GM12878 (cell line): ENCODE data around the gene GLB1L3. TPM values are rescaled to one million over a fixed set of nuclear protein-coding genes. Genes with fewer than 3 reads are reported as not detected.

Experiments
- ATAC-seq: fragments of 200-7000 bp; cut with Tn5 transposase; 3 replicates; pipeline ENCODE4 v1.9.1; 2020; ENCODE audit warnings: mild to moderate bottlenecking, moderate library complexity
- BruUV-seq: library from RNA; stranded (reverse); fragments of 400-500 nt; replicated peaks from 2 replicates; lab custom pipeline; 2021; lab: Mats Ljungman, UMichigan
- CTCF ChIA-PET: fragments of 300-600 bp; sonication (Branson Sonifier 250); formaldehyde crosslinking; extraction: SDS; loops from one replicate; lab custom pipeline; 2021; ENCODE audit warnings: inconsistent platforms; lab: Yijun Ruan, JAX
- POLR2A ChIA-PET: fragments of 350-600 bp; formaldehyde crosslinking; extraction: SDS; loops from one replicate; lab custom pipeline; 2021; ENCODE audit warnings: inconsistent platforms; lab: Charles Lee
- RAD21 ChIA-PET: fragments of 300-600 bp; sonication (Branson Sonifier 250); formaldehyde crosslinking; loops from one replicate; lab custom pipeline; 2023; ENCODE audit warnings: antibody characterized with exemption; ENCODE audit not compliant: unreplicated experiment; lab: Charles Lee
- SMC1A ChIA-PET: fragments of 300-600 bp; sonication (Branson Sonifier 250); formaldehyde crosslinking; loops from one replicate; lab custom pipeline; 2023; ENCODE audit not compliant: unreplicated experiment, uncharacterized antibody; lab: Charles Lee
- DNase-seq: peaks from one replicate; pipeline ENCODE4 v3.0.0-alpha.2; 2011; ENCODE audit warnings: low read depth, low spot score
- FAIRE-seq: peaks from 3 replicates; lab custom pipeline; 2011; peaks lifted over from hg19 to GRCh38; lab: Jason Lieb, UNC
- H2AFZ ChIP-seq: 2 replicates; pipeline ENCODE4 v1.6.0; 2011; ENCODE audit warnings: low read depth, low read length, control low read depth; ENCODE audit not compliant: control insufficient read depth
- H3K27ac ChIP-seq: 2 replicates; pipeline ENCODE4 v1.5.1; 2011; ENCODE audit warnings: control low read depth; ENCODE audit not compliant: control insufficient read depth, insufficient read depth
- H3K27me3 ChIP-seq, 2 experiments: replicated peaks in 1 of 2; 2 replicates each; pipeline versions ENCODE4 v1.6.0 to v1.6.1; 2011; ENCODE audit warnings: low read length in 1 of 2; ENCODE audit not compliant: control insufficient read depth in 2 of 2, insufficient read depth in 2 of 2
- H3K36me3 ChIP-seq, 2 experiments: 2 replicates each; pipeline ENCODE4 v1.5.1; 2011; ENCODE audit warnings: low read length in 1 of 2; ENCODE audit not compliant: control insufficient read depth in 2 of 2, insufficient read depth in 2 of 2
- H3K4me1 ChIP-seq: 2 replicates; pipeline ENCODE4 v1.6.1; 2011; ENCODE audit warnings: mild to moderate bottlenecking, low read length, moderate library complexity, mixed read lengths; ENCODE audit not compliant: control insufficient read depth, insufficient read depth
- H3K4me2 ChIP-seq: 2 replicates; pipeline ENCODE4 v1.6.0; 2011; ENCODE audit warnings: control low read depth; ENCODE audit not compliant: control insufficient read depth, insufficient read depth
- H3K4me3 ChIP-seq: fragments of 200-600 bp; sonication (generic); 2 replicates; pipeline ENCODE4 v1.5.1; 2016
- H3K79me2 ChIP-seq: 2 replicates; pipeline ENCODE4 v1.6.0; 2011; ENCODE audit warnings: low read length; ENCODE audit not compliant: control insufficient read depth, insufficient read depth
- H3K9ac ChIP-seq: 2 replicates; pipeline ENCODE4 v1.8.0; 2011; ENCODE audit warnings: low read length, control low read depth, mixed read lengths; ENCODE audit not compliant: control insufficient read depth, insufficient read depth
- H3K9me3 ChIP-seq: replicated peaks from 3 replicates; pipeline ENCODE4 v1.5.1; 2011; ENCODE audit warnings: mild to moderate bottlenecking, low read length; ENCODE audit not compliant: control insufficient read depth, insufficient read depth
- H4K20me1 ChIP-seq: 2 replicates; pipeline ENCODE4 v1.6.0; 2011; ENCODE audit not compliant: control insufficient read depth, insufficient read depth
- CEBPZ ChIP-seq: fragments of 150-350 bp; IDR thresholded peaks from 2 replicates; pipeline ENCODE4 v1.6.1; 2016; ENCODE audit warnings: low read depth, low read length
- CREM ChIP-seq: IDR thresholded peaks from 2 replicates; pipeline ENCODE4 v1.6.1; 2014; ENCODE audit warnings: antibody characterized with exemption, low read depth
- E4F1 ChIP-seq: fragments of 450-650 bp; IDR thresholded peaks from 2 replicates; pipeline ENCODE4 v1.6.1; 2018; ENCODE audit warnings: borderline replicate concordance, mild to moderate bottlenecking; ENCODE audit not compliant: partially characterized antibody
- MEF2B ChIP-seq: fragments of 450-650 bp; IDR thresholded peaks from 2 replicates; pipeline ENCODE4 v1.6.1; 2018; ENCODE audit warnings: mild to moderate bottlenecking, moderate library complexity; ENCODE audit not compliant: partially characterized antibody, poor library complexity, severe bottlenecking
- MLLT1 ChIP-seq: fragments of 450-650 bp; IDR thresholded peaks from 2 replicates; pipeline ENCODE4 v1.6.1; 2016; ENCODE audit warnings: mild to moderate bottlenecking
- MXI1 ChIP-seq: fragments of 150-350 bp; IDR thresholded peaks from 2 replicates; pipeline ENCODE4 v1.6.1; 2011; ENCODE audit warnings: low read depth, mild to moderate bottlenecking, inconsistent platforms, low read length, improper control_type of control experiment
- NBN ChIP-seq: fragments of 450-650 bp; IDR thresholded peaks from 2 replicates; pipeline ENCODE4 v1.6.1; 2016
- SIN3A ChIP-seq: IDR thresholded peaks from 2 replicates; pipeline ENCODE4 v1.6.1; 2012; ENCODE audit warnings: low read depth, low read length, improper control_type of control experiment
- SIX5 ChIP-seq: IDR thresholded peaks from 2 replicates; pipeline ENCODE4 v1.6.1; 2011; ENCODE audit warnings: mild to moderate bottlenecking, low read depth, low read length, moderate library complexity; ENCODE audit not compliant: severe bottlenecking
- SMAD5 ChIP-seq: IDR thresholded peaks from 2 replicates; pipeline ENCODE4 v1.6.1; 2016; ENCODE audit warnings: antibody characterized with exemption, low read depth
- SRF ChIP-seq, 2 experiments: IDR thresholded peaks; 2 replicates each; pipeline ENCODE4 v1.6.1; 2011; ENCODE audit warnings: low read depth in 2 of 2, low read length in 2 of 2, mild to moderate bottlenecking in 1 of 2, moderate library complexity in 1 of 2
- YY1 ChIP-seq: IDR thresholded peaks from 2 replicates; pipeline ENCODE4 v1.6.1; 2011; ENCODE audit warnings: low read depth, mild to moderate bottlenecking, low read length
- WGBS: methylation state at CpG from one replicate; pipeline ENCODE4 v1.1.6; 2016; ENCODE audit warnings: low lambda C conversion rate; ENCODE audit not compliant: insufficient replicate concordance, insufficient coverage; ENCODE audit errors: missing lambda C conversion rate; 5-methylcytosine and 5-hydroxymethylcytosine counted together
- in situ Hi-C: fragments of 300-500 bp; cut with MboI; formaldehyde crosslinking; loops from 9 replicates; pipeline ENCODE4 v1.14.3; 2018; ENCODE audit warnings: mixed read lengths
- intact Hi-C: fragments of 100-400 bp; cut with micrococcal nuclease; formaldehyde crosslinking; loops from one replicate; pipeline ENCODE4 v1.14.2; 2022; ENCODE audit not compliant: unreplicated experiment
- polyA plus RNA-seq, 11 experiments: library from polyadenylated mRNA; depleted of rRNA in 4 of 11; unstranded in 6 of 11; stranded (reverse) in 5 of 11; fragments of >200 nt; fragmentation: Nextera tagmentation in 4 of 11; fragmentation: Illumina TruSeq in 1 of 11; extraction: Ambion mirVana in 4 of 11; extraction: Trizol in 1 of 11; gene quantifications; 1 replicate in 1 of 11; 2 replicates in 10 of 11; pipeline versions ENCODE4 v1.2.1 to v1.2.3, GENCODE V29; 2011 to 2016; ENCODE audit warnings: inconsistent platforms in 2 of 11, missing spikeins in 2 of 11, low read depth in 1 of 11
- total RNA-seq, 4 experiments: library from RNA; depleted of rRNA in 3 of 4; stranded (reverse); fragments of >200 nt in 3 of 4; fragmentation: Illumina TruSeq in 1 of 4; extraction: Trizol in 1 of 4; gene quantifications; 2 replicates each; pipeline versions ENCODE4 v1.2.1 to v1.2.3, GENCODE V29; 2013 to 2021

Gene GLB1L3
- total and polyA plus RNA-seq, 10 of the 15 experiments (the other 5 are each of a cell fraction or from before 2014, with no cell fraction given): 0.53 to 2.9 (median 1.9) TPM; not detected in 1

GRCh38 chr11:134271978-134272377 lies 4.2 kb upstream of the GLB1L3 start:
- ChIA-PET RAD21 (no interaction called here), CTCF (interaction anchor here (2.8 kb wide), 1 partner anchor 10 kb away, joined by 15 read pairs; no protein-coding TSS in a partner anchor), POLR2A (no interaction called here), SMC1A (no interaction called here)
- Histone ChIP-seq H3K27ac (no peak overlapping the region), H3K4me1 (peaks cover 6% of the 10 kb centered on the region), H2AFZ (no peak overlapping the region), H4K20me1 (no peaks in the 10 kb centered on the region), H3K9me3 (no peaks in the 10 kb centered on the region), H3K79me2 (no peaks in the 10 kb centered on the region), H3K36me3 (no peaks in the 10 kb centered on the region), H3K9ac (no peak overlapping the region), H3K4me2 (no peak overlapping the region), H3K27me3 (peaks cover 4 to 17% of the 10 kb centered on the region in 2 experiments), H3K4me3 (no peak overlapping the region)
- no TSS peak for BruUV-seq
- TF ChIP-seq CEBPZ: no peak
- no peak for TF ChIP-seq MLLT1
- TF ChIP-seq E4F1: no peak
- no peak for TF ChIP-seq SIX5
- no peak for TF ChIP-seq NBN
- TF ChIP-seq SIN3A: no peak
- TF ChIP-seq CREM: no peak
- TF ChIP-seq SMAD5: no peak
- TF ChIP-seq MEF2B: no peak
- TF ChIP-seq SRF (IDR thresholded peaks at IDR 0.05; ENCODE audit: low read depth in 2 of 2, low read length in 2 of 2): no peak
- no peak for TF ChIP-seq YY1
- no peak for TF ChIP-seq MXI1
- no peak for ATAC-seq
- FAIRE-seq: no peak
- DNase-seq: no peak
- WGBS: 78% methylated on average over 4 of the region's 4 CpGs
- in situ Hi-C loops: no loop called here
- intact Hi-C loops: no loop called here
